Activated CD8-positive, alpha-beta memory T cell treated with anti-CD3 and anti-CD28 coated beads, Interleukin-2, amount 50 U/mL, for 24 hours (primary cell): ENCODE data around the gene PDZD7.

ENCODE experiments used
- DNase-seq: peaks from one replicate; pipeline ENCODE4 v3.0.0-alpha.2; 2020; ENCODE audit errors: extremely low read depth

Gene PDZD7

DNA sequence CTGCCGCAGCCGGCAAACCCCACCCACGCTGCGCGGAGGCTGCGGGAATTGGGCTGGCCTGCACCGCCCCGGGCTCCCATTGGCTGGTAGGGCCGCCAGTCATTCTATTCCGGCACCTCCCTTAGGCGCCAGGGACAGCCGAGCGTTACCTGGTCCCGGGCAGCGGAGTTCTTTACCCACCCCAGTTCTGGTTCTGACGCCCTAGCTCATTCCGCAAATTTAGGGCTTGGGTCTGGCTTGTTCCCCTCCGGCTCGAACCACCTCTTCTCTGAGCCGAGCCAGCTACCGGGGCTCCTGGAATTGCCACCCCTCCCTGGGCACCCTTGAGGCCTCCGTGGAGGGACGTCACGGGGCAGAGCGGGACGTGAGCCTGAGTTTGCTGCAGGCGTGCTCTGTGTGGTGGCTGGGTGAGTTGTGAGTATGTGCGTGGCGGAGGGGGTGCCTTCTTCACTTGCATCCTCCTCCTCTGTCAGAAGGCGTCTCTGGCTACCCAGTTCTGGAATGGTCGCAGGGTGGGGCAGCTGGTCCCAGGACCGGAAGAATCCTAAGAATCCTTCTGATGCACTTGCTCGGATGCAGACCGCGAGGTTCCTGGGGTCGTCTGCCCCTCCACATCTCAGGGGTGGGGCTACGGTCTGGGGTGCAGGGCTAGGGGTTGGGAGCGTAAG lies at the start of gene PDZD7, which contains the start of gene SFXN3:
Gene PDZD7, minus strand, starts transcription at position 2 of the 668 bp plus-strand sequence. CDS start 910 bp downstream, outside the sequence.
Gene SFXN3, plus strand, starts transcription at position 107 of the 668 bp plus-strand sequence. CDS start 3,461 bp downstream, outside the sequence.
- peak; percentile 87 for DNase-seq

DNA sequence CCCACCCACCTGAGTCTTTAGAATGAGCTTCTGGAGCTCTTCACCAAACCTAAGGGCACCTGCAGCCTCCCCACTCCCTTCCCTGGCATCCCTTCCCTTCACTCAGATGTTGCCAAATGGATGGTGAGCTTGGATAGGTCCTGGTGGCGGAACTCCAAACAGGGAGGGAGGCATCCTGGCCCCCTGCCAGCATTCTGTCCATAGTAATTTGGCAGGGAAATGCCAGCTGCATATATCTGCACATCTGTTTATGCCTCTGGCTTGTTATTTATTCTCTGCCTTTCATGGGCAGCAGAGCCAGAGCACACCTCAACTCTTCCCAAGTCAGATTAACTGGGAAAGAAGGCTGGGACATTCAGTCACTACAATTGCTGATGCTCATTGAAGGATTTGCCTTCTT lies 48.9 kb upstream of the PDZD7 start:
- no peak for DNase-seq

DNA sequence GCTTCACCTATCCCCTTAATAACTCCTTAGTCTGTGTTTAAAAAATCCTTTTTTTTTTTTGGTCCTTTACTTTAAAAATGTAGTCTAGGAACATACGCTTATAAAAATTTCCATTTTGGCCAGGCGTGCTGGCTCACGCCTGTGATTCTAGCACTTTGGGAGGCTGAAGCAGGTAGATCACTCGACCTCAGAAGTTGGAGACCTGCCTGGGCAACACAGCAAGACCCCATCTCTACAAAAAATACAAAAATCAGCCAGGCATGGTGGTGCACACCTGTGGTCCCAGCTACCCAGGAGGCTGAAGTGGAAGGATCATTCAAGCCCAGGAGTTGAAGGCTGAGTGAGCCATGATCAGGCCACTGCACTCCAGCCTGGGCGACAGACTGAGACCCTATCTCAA lies 45.7 kb upstream of the PDZD7 start:
- no peak for DNase-seq

DNA sequence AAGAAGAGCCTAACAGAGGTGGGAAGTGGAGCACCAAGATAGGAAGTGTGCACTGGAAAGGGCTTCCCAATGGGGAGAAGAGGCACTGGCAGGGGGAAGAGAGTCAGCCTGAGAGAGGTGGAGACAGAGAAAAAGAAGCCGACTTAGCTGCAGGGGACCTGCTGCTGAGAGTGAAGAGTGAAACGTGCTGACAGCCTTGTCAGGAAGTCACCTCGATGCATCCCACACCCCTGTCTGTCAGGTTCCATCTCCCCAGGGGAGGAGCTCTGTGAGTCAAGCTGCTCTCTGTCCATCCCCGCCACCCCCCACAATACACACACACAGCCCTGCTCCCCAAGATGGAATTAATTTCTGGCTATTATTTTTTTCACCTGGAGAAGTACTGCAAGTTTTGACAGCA lies 44.8 kb upstream of the PDZD7 start:
- DNase-seq, result no peak

DNA sequence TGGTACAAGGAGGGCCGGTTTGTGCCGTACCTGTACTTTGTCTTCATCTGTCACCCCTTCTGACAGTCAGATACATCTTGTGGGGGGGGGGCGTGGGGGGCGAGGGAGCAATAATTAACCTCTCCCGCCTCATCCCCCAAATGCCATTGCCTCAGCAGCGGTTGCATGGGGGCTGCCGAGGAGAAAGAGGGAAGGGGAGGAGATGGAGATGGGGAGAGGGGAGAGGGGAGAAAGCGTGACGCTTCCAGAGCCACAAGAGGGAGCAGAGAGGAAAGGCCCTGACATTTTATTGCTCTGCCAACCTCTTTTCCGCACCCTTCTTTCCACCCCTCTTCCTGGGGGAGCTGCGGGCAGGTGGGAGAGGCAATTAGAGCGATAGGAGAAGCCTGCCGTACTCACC lies 42.7 kb upstream of the PDZD7 start:
- no peak for DNase-seq

DNA sequence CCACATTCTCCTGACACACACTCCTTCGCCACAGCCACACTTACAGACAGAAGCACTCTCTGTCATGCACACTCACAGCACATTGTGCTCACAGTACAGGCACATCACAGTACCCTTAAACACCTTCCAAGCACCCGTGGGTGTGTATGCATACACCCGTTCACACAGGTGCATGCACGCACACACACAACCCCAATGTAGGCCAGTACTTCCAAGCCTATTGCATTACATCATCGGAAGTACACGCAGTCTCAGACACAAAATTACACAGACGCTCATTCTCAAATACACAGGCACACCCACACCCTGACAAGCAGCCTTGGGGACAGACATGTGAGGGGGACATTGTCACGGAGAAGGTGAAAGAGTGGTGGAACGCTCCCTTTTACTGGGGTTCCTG lies 42.0 kb upstream of the PDZD7 start:
- DNase-seq, result no peak

DNA sequence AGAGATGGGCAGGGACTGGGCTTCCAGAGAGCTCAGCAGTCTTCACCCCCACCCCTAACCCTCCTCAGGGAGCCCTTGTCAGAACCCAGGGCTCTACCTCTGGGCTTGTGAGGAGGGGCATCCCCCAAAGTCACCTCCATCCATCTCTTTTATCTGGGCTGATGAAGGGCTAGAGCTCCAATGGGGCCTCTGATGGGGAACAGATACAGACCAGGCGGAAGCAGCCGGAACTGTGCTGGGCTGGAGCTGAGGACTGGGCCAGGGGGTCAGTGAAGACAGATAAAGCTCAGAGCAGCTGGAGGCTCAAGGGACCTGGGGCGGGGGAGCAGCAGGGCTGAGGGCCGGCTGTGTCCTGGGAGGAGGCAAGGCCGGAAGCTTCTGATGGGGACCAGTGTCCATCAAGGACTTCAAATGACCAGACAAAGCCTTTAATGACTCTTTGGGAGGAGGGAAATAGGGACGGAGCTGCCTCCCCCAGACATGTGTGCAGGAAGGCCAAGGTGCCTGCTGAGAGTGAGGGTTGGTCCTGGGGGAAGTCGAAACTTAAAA lies 41.0 kb upstream of the PDZD7 start:
- no peak for DNase-seq

DNA sequence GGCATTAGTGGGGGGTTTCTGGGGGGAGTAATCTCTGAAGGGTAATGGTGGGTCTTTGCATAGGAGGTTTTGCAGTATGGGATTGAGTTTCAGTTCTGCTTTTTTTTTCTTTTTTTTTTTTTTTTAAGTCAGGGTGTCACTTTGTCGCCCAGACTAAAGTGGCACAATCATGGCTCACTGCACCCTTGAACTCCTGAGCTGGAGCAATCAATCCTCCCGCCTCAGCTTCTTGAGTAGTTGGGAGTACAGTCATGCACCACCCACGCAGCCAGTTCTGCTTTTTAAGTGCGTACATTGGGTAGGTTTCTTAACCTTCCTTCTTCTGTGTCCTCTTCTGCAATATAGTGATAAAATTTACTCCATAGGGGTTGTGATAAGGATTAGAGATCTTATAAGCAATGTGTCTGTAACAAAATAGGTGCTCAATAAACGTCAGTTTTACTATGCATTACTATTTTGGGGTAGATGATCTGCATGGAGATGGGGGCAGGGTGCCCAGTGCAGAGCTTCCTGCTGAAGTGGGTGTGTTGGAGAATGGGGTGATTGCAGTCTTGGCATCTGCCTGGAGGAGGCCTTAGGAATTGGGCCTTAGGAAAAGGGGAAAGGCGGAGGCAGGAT lies 40.4 kb upstream of the PDZD7 start:
- no peak for DNase-seq

DNA sequence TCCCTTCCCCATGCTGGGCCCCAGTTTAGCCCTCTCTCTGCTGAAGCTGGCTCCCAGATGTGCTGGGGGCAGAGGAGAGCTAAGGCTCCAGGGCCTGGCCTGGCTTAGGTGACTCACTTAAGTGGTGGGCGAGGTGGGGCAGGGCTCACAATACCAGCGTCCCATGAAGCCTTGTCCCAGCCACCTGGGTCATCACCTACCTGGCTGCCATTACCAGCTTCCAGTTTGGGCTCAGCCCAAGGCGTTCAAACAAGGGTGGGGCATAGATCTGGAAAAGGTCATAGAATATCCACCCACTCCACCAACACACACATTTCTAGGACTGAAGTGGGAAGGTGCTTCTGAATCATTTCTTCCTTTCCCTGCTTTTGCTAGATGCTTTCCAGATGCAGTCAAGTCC lies 39.2 kb upstream of the PDZD7 start:
- DNase-seq, result no peak

DNA sequence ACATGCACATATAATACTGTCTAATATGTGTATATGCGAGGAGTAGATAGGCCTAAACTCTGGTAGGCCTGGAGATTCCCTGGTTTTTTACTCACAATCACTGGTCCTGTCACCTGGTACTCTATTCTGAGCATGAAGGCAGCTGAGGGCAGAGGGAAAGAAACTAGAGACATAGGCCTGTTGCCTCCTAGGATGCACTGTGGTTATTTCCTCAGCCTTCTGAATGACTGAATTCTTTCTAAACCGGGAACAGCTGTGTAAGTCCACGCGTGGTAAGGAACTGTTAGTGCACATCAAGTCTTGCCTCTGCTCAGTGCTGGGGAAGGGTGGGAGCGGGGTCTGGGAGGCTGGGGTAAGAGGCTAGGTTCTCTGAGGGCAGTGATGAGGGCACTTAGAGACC lies 38.5 kb upstream of the PDZD7 start:
- DNase-seq, result no peak

DNA sequence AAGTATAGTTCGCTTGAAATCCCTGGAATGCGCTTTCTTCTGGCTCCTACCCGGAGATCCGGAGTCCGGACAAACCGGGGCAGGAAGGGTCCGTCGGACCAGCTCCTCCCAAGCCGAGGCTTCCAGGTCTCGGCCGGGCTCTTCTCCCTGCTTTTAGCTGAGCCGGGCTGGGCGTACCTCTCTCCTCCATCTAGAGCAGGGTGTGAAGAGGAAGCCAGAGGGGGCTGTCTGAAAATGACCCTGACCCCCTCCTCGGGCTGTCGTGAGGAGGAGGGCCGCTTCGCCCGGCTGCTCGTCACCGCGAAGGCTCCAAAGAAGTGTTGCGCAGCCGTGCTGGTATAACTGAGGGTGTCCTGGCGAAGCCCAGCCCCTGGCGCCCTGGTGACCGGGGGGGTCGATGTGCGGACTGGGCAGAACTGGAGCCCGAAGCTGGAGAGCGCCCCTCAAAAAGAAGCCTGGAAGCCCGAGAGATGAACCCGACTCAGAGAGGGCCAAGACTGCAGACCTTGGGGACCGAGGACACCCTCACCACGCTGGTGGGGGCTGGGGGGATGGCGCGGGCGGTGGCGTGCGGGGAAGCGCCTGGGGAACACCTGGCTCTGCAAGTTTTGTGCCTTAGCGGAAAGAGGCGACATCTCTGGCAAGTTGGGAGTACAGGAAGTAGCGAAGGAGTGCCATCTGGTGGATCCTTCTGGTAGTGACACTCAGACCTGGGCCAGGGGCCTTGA lies 36.6 kb upstream of the PDZD7 start:
- DNase-seq, result peak; percentile 57

DNA sequence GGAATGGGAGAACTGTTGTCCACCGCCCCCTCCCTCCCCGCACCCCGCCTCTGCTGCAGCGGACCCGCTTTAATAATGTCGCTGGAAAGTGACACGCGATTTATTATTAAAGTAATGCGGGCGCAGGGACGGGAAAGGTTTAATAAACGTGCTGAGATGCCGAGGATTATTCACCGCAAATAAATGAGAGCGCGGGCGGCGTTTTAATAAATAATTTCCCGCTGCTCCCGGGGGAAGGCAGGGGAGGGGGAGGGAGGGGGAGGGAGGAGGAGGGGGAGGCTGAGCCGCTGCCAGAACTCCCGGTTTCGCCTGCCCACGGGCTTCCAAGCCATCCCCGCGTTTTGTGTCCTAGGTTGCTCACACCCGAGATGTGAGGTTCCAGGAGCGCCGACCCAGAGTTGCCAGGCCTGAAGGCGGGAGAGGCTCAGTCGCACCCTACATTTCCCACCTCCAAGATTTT lies 36.0 kb upstream of the PDZD7 start:
- DNase-seq, result no peak

DNA sequence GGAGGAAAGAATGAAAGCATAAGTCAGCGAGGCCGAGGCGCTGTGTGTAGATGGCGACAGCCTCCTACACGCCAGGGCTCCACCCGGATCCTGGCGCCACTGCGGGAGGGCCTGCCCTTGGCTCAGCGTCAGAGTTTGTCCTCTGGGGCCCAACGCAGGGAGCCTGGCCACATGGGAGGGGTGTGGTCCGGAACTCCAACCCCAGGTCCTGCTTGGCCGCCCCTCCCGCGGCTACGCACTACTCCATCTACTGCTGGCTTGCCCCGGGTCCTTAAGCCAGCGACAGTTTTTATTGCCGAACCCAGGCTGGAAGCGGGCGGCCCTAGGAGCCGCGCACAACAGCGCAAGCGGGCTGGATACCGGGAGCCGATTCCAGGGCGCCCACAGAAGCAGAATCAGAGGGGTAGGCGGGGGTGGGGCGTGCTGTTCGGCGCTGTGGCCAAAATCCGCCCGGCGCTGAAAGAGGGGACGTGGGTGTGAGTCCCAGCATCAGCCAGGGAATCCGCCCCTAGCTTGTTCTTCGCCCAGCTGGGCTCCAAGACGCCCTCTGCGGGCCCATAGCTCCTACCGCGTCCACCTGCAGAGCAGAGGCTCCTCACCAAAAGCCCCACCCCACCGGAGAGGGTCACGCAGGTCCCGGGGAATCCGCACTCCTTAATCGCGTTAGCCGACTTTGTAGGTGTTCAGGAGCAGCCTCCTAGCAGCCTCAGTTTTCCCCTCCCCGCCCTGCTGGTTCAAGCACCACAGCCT lies 35.4 kb upstream of the PDZD7 start:
- no peak for DNase-seq

DNA sequence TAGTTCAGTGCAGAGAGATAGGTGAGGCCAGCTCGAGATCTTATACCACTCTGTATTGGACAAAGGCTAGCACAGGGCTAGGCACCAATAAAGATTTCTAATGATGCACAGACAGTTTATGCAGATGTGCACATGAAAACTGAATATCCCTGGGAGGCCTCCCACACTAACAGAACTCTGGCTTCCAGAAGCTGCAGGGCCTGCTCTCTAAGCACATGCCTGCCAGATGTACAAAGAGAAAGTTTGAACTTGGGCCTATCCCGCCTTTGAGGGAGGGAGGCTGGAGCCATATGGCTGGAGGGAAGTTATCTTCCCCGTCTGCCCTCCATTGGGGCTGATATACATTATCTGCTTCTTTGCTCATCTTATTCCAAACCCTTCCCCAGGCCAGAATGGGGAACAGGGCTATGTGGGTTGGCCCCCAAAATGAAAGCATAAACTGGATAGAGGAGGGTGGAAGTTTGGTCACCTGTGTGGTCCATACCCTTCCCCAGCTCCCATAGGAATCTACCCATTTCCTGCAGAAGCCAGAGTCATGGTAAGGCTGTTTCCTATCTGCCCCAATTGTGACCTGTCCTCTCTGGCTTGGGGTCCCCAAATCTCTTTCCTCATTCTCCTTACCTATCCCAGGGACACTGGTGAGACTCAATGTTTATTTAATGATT lies 34.7 kb upstream of the PDZD7 start:
- no peak for DNase-seq

DNA sequence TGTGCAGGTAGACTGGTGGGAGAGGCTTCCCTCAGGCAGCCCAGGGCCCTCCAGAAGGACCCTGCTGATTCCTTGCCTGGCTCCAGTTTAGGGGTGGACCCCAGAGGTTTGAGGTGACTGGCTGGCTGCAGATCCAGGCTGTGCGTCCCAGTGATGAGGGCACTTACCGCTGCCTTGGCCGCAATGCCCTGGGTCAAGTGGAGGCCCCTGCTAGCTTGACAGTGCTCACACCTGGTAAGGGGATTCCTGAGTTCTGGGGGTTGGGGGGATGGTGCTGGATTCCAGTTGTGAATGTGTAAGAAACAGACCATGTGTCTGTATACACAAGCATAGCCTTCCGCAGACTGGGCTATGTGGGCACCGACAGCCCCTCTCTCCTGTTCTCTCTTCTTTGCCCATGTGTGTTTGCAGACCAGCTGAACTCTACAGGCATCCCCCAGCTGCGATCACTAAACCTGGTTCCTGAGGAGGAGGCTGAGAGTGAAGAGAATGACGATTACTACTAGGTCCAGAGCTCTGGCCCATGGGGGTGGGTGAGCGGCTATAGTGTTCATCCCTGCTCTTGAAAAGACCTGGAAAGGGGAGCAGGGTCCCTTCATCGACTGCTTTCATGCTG lies 33.6 kb upstream of the PDZD7 start:
- DNase-seq, result no peak

DNA sequence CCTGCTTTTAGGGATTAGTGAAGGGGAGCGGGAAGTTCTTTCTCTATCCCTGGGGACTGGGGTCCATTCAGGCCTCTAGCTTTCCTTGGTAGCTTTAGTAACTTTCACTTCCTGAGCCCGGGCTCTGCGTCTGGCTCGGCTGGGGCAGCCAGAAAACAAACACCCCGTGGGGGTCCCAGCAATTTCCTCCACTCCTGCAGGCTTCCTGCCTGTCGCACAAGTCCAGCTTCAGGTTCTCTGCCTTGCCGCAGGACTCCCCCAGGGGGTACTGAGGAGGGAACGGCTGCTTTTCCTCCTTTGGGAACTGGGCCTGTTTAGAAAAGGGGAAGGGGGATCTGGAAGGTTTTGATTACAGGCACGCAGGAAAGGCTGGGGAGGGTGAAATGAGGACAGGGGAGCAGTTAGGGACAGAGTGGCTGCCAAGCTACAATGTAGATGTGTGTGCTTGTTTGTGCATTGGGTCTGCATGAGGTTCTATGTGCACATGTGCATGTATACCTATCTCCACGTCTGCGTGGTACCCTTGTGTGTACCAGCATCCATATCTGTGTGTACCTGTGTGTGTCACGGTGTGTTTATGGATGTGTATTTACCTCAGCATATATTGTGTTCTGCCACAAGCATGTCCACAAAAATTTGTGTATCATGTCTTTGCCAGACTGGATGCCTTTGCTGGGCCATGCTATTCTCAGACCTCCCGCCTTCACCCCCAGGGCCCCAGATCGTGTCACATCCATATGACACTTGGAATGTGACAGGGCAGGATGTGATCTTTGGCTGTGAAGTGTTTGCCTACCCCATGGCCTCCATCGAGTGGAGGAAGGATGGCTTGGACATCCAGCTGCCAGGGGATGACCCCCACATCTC lies 32.9 kb upstream of the PDZD7 start:
- no peak for DNase-seq

DNA sequence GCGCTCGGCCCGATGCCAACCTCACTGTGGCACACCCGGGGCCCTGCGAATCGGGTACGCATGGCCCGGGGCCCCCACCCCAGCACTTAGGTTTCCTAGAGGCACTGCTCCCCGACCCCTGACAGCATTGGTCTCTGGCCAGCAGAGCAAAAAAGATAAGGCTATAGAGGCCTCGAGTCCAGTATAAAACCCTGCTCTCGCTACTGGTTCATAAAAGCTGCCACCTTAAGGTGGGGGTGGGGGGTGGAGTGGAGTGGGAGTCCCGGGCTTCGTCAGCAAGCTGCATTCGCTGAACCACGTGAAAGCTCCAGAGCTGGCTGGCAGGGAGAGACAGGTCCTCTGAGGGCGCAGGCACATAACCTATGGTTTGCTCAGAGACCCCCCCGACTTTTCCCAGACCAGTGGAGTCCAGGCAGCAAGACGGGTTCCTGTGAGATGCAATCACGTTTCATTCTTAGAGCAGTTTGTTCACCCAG lies 32.2 kb upstream of the PDZD7 start:
- DNase-seq, result no peak

DNA sequence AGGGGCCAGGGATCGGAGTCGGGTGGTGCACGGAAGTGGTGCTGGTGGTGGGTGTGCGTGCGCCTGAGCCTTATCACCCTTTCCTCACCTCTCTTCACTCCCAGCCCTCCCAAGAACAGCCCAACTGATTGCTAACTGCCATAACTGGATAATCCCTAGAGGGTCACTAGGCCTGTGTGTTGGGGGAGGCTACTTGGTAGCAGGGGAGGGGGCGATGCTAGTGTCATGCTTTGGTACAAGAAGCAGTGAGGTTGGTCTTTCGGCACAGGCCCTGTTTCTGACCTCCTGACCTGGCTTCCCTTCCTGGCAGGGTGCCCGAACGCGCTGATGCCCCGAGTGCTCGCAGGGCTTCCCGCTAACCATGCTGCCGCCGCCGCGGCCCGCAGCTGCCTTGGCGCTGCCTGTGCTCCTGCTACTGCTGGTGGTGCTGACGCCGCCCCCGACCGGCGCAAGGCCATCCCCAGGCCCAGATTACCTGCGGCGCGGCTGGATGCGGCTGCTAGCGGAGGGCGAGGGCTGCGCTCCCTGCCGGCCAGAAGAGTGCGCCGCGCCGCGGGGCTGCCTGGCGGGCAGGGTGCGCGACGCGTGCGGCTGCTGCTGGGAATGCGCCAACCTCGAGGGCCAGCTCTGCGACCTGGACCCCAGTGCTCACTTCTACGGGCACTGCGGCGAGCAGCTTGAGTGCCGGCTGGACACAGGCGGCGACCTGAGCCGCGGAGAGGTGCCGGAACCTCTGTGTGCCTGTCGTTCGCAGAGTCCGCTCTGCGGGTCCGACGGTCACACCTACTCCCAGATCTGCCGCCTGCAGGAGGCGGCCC lies 31.5 kb upstream of the PDZD7 start:
- DNase-seq, result no peak
